Measurements from ENCODE around the gene TERC. TPM values are rescaled to one million over a fixed set of nuclear protein-coding genes. Genes with fewer than 3 reads are reported as not detected.
A peak's percentile ranks its signal among the peaks of the same experiment; 100 is the strongest.

Gene TERC
- under 1 TPM in 1 of 4 donors, not detected in 3; 0.35 TPM for polyA plus RNA-seq (ENCODE audit: insufficient read length in 4 of 4)

DNA sequence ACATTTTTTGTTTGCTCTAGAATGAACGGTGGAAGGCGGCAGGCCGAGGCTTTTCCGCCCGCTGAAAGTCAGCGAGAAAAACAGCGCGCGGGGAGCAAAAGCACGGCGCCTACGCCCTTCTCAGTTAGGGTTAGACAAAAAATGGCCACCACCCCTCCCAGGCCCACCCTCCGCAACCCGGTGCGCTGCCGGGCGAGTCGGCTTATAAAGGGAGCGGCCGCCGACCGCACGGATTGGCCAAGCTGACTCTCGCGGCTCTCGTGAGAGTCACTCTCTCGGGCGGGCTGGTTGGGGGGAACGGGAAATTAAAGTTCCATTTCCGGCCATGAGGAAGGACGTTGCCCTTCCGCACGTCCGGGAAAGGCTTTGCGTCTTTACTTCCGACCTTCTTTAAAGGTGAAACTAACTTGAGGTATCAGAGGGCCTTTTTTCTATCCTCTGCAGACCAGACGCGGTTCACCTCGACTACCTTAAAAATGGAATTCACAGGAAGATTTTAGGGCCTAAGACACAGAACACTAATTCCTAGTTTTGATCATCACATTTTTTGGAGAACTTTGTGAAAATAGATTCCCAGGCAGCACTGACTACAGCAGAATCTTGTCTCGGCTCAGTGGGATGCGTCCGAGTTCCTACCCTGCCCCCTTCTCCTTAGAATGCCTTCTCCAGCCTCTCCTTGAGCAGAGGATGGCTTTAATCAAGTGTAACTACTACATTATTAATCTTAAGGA lies at the start of gene TERC:
TERC (minus strand) TSS at position 179 of the 731 bp plus-strand sequence.
- peak; percentile 80 to 90 (median 88) for DNase-seq (ENCODE audit: low read depth in 4 of 4, low spot score in 3 of 4)

DNA sequence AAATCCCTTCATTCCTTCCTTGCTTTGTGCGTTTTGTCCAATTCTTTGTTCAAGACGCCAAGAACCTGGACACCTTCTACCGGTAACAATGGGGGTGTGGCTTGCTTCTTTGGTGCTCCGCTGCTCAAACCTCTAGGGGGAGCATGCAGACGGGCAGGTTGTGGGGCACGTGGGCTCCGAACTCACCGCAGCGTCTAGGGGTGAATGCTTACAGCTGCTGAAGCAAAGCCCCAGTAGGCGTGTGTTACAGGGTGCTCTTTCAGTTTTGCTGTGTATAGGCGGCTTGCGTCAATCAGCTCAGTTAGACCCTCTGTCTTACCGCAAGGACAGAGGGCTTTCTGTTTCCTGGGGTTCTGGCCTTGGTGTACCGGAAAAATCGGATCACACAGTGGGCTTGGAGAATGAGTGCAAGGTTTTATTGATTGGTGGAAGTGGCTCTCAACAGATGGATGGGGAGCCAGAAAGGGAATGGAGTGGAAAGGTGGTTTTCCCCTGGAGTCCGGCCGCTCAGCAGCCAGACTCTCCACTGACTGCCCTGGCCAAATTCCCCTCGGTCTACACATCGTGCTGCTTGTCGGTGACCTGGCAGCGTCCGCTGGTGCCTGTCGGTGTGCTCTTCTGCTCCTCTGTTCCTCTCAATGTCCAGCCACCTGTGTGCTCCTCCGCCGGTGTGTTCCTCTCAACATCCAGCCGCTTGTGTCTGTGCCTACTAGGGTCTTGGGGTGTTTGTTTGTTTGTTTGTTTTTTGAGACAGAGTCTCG lies 49.1 kb upstream of the TERC start:
- no peak for DNase-seq (ENCODE audit: low read depth in 4 of 4, low spot score in 3 of 4)

DNA sequence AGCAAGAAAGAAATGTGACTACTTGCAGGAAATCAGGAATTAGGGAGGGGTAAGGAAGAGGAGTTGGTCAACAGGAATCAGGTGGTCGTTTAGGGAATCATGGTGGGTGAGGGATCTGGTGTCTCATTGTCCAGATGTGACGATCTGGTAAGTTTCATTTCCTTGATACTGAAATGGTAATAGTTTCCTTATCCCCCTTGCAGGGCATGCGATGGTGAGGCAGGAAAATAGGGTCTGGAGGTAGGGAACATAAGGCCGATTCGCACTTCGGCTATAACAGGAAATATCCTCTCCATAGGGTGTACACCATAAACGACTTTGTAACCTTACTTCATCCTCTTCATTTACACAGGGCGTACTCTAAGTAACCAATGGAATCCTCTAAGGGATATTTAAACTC lies 48.4 kb upstream of the TERC start:
- DNase-seq (ENCODE audit: low read depth in 4 of 4, low spot score in 3 of 4): no peak

DNA sequence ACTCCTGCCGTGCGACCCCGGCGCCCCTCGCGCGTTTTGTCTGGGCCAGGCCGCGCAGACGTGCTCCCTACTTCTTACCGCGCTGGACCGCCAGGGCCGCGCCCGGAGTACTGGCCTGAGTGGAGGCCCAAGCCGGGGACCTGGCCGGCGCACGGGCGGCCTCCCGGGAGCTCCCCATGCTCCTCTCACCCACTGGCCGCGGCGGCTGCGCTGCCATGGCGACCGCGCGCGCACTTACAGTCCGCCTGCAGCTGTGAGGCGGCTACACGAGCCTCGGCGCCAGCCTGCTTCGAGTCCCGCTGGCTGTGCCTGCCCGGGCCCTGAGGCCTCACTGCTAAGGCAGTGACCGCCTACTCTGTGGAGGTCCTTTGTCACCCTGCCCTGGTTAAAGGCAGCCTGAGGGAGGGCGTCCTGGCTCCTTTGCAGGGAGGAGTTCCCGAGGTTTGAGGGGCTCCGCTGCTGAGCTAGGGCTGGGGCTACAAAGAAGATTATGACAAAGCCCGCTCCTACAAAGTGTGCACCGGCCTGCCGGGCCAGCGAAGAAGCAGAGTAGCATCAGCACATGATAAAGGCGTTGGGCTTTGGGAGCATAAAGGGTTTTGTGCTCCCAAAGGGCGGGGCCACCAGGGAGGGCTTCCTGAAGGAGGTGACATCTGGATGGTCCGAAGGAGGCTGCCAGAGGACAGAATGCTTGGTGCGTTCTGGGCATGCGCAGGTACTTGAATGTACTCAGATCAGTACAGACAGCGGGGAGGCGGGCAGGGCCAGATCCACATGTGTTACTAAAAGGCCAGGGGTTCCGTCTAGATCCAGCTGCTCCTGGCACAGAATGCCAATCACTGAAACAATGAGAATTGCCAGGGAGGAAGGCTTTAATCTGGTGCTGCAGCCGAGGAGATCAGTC lies 47.7 kb upstream of the TERC start, which contains the start of the genes LRRC34 and LRRIQ4:
LRRC34 (minus strand) TSS at position 573 of the 904 bp plus-strand sequence; CDS start at position 217, 356 bp downstream.
LRRIQ4 (plus strand) TSS at position 539 of the 904 bp plus-strand sequence. CDS start 9,052 bp downstream, outside the sequence.
- DNase-seq (ENCODE audit: low read depth in 4 of 4, low spot score in 3 of 4): peak; percentile 43 to 66 (median 58)

DNA sequence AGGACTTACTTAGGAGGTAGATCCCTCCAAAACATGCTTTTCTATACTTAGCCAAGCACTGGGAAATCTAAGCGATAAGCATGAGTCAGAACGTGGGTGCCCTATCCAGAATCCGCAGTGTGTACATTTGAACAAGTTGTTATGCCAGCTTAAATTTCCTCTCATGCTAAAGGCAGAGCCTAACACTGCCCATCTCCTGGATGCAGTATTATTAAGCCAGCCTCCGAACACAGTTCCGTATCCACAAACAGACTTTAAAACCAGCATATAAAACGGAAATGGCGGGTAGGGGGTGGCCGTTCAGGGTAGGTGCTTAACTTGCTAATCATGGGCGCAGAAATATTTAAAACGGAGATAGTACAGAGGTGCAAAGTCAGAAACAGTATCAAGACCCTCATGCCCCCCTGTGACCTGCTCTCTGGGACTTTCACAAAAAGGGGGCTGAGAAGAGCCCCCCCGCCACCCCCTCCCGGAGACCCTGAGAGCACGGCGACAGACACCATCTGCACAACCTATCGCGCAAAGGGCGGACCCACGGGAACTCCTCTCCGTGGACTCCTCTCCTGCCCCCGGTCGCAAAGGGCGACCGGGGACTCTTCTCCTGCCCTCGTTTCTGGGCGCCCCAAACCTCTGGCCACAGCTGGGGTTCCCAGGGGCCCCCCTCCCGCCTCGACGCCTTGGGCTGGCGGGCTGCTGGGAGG lies 46.9 kb upstream of the TERC start:
- peak; percentile 12 to 45 (median 30) for DNase-seq (ENCODE audit: low read depth in 4 of 4, low spot score in 3 of 4)

DNA sequence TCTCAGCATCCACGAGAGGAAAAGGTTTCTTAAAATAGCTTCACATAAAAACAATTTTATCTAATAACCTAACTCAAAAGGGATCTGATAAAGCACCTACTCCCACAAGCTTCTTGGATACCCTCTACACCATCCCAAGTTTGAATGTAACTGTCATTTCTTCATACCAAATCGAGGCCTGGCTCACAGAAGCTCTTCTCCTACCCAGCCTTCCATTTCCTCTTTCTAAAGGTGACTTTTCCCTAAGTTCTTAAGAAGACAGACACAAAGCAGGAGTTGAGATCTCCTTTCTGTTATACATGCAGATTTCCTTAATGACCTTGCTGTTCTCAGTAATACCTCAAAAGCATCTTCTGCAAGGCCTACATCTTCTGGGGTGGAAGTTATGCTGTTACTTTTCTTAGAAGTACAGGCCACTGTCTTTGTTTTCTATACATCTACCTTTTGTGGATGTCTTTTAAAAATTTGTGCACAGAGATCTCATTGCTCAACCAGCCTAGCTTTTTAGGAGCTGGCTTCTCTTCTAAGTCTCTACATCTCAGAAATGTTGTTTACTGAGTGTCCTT lies 44.5 kb upstream of the TERC start:
- no peak for DNase-seq (ENCODE audit: low read depth in 4 of 4, low spot score in 3 of 4)

DNA sequence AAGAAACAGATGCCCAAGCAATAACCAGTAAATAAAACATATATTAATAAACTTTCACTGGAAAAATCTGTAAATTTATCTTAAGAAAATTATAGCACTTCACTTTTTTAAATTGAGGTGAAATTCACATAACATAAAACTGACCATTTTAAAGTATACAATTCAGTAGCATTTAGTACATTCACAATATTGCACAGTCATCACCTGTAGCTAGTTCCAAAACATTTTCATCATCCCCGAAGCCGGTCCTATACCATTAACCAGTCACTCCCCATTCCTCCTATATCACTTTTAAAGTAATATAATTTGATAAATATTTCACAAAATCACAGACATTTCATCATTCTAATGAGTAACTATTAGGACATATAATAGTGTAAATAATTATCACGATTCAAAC lies 39.8 kb upstream of the TERC start:
- DNase-seq (ENCODE audit: low read depth in 4 of 4, low spot score in 3 of 4): no peak

DNA sequence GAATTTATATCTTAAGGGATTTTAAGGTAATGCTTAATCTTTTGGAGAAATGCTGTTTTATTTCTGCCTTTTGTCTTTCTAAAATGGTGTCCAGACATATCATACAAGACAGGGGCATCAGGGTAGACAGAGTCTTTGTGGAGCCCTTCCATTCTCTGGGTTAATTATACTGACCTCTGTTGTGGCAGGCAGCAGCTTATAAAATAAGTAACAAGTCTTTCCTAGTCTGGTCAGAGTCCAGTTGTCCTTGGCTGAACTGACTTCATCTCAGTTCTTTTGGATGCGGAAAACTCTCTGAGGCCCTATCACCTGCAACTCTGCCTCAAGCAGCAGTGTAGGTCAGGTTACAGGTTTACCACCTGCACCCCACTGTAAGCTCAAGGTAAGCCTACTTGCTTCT lies 27.5 kb upstream of the TERC start:
- no peak for DNase-seq (ENCODE audit: low read depth in 4 of 4, low spot score in 3 of 4)

DNA sequence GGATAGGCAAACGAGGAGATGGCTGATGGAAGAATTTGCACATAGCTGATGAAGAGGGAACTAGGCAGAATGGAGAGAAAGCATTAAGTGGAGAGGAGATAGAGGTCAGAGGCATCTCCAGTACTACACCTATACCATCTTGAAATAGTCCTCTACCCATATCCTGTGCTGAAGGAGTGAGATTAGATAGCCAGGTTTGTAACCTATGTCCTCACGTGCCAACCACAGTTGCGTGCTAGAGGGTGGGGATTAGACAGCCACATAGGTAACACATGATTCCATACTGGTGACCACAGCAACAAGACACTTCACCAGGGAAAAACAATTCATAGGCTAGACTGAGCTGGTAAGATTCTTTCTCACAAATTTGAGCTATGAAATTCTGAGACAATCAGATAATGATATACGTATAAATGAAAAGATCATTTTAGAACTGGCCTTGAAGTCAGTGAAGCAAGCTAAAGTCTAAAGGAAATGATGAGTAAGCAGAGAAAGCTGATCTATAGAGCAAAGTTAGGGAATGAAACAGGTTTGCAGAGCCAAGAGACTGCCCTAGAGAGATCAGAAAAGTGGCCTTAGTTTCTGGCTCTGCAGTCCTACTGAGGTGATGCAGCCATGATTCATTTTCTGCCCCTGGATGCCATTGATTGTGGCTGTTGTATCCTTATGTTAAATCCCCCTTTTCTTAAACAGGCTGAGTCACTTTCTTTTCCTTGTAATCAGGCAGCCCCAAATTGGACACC lies 26.0 kb upstream of the TERC start:
- DNase-seq (ENCODE audit: low read depth in 4 of 4, low spot score in 3 of 4): no peak

DNA sequence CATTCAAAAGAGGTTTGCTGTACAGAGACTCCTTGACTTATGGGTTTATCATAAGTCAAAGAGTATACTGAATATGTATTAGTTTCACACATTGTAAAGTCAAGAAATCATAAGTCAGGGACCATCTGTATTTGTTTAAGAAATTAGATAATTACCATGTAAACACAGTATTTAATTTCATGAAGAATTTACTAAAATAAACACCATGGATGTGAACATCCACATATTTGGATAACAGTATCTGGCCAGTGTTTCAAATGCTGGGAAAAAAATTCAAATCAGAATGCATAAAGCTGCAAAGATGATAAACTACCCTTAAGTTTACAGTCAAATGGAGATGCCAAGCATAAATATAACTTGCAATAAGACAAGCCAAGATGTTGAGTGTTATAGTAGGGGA lies 25.4 kb upstream of the TERC start:
- DNase-seq (ENCODE audit: low read depth in 4 of 4, low spot score in 3 of 4): no peak

DNA sequence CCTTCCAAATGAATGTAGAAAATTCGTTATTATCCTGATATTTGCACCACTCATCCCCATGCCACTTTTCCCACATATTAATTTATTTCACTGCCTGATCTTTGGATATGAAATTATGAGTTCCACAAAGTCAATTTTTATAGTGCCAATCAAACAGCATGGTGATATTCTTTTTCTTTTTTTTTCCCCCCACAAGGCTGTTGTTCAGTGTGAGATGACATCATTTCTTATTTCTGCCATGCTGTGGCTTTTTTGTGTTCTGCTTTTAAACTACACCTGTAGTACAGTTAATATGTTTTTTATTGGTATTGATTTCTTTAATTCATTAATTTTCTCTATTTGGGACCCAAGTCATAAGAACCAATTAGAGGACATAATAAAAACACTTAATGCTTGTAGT lies 22.9 kb upstream of the TERC start:
- no peak for DNase-seq (ENCODE audit: low read depth in 4 of 4, low spot score in 3 of 4)

DNA sequence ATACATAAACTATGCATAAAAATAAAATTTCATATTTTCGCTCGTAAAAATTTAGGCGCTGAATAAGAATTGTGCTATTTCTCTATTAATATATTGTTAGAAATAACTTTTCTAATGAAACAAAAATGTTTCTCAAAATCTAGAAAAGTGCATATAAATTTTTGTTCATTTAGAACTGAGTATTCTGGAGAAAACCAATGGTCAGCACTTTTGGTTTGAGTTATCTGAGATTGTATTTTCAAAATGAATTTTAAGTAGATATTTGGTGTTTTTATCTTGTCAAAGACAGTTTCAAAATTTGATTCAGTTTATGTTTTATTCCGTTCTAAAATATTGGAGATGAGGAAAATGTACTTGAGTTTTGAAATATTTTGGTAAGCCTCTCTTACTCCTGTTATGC lies 22.3 kb upstream of the TERC start:
- DNase-seq (ENCODE audit: low read depth in 4 of 4, low spot score in 3 of 4): no peak

DNA sequence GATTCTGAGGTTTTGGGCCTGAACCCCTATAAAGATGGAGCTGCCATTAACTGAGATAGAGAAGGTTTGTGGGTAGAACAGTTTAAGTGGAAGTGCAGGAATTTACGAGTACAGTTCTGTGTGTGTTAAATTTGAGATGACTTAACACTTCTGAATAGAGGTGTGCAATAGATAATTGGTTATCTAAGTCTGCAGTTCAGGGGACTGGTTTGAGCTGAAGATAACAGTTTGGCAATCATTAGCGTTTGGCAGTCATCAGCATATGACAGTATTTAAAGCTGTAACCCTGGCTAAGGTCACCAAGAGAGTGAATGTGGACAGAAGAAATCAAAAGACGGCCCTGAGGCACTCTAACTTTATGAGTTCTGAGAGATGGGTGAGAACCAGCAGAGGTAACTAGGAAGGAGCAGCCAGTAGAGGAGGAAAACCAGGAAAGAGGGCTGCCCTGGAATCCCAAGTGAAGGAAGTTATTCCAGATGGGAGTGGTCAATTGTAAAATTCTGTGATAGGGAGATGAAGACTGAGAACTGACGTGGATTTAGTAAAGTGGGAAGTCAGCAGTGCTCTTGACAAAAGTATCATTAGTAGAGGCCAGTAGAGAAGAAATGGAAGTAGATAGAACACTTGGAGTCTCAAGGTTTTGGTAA lies 16.5 kb upstream of the TERC start:
- DNase-seq (ENCODE audit: low read depth in 4 of 4, low spot score in 3 of 4): no peak

DNA sequence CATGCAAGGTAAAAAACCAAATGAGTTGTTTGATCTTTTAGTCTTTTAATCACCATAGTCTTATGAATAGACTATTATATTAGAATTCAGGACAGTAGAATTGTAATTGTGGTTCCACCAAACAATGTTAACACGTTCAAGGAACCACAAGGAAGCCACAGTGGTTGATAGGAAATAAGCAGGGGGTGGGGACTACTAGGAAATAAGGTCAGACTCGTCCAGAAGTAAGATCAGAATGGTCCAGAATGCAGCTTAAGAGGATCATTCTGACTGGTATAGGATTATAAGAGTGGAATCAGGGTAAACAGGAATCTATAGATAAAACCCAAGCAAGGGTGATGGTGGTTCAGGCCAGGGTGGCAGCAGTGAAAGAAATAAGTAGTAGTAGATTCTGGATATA lies 15.9 kb upstream of the TERC start:
- no peak for DNase-seq (ENCODE audit: low read depth in 4 of 4, low spot score in 3 of 4)

DNA sequence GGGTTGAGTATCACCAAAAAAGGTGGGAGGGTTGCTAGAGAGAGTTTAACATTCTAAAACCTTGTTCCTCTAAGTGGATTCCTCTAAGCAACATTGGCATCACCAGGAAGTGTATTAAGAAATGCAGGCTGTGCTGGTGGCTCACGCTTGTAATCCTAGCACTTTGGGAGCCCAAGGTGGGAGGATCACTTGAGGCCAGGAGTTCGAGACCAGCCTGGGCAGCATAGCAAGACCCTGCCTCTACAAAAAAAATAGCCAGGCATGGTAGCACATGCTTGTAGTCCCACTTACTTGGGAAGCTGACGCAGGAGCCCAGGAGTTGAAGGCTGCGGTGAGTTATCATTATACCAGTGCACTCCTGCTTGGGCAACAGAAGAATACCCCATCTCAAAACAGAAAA lies 13.0 kb upstream of the TERC start:
- DNase-seq (ENCODE audit: low read depth in 4 of 4, low spot score in 3 of 4): no peak

DNA sequence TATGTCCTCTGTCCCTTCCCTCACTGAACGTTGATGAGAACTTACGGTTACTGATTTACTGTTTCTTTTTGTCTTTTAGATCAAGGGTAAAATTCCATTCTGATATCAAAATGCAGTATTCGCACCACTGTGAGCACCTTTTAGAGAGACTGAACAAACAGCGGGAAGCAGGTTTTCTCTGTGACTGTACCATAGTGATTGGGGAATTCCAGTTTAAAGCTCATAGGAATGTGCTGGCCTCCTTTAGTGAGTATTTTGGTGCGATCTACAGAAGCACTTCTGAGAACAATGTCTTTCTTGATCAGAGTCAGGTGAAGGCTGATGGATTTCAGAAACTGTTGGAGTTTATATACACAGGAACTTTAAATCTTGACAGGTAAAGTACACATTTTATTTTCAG lies 9.3 kb upstream of the TERC start:
- DNase-seq (ENCODE audit: low read depth in 4 of 4, low spot score in 3 of 4): no peak

DNA sequence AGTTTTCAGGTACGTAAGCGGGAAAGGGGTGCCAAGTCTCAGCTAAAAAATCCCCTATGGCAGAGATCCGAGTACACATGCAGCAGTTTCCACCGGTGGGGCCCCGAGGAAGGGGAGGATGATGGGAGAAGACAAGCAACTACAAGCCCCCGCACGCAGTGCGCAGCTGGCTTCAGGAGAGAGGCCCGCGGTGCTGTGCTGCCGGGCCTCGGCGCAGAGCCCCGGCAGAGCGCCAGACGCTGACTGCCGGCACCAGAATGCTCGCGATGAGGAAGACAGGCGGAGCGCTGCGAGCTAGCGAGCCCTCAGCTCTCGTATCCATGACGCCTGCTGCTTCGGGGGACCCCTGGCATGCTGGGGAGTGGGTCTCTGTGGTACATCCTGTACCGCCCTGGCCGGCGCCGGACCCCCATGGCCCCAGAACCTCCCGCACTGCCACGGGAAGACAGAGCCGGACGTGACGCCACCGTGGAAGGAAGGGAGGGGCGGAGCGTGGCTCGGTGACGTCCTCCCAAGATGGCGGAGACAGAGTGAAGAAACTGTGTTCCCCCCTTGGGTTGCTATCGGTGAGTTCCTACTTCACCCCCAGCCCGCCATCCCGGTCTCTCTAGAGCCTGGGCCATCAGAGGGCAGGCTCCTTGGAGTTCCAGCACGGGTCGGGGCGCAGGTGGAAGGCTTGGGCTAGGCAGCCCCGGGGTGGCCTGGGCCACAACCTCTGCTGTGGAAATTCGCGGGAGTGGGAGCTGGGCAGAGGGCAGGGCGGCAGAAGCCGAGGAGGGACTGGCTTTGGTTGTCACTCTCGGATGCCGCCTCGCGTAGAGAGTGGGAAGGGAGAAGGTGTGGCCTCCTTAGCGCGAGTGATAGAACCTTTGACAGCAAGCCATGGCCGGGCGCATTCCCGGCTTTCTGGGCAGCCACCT lies 8.3 kb upstream of the TERC start, which contains the start of gene MYNN:
MYNN (plus strand) TSS at position 500 of the 920 bp plus-strand sequence. CDS start 900 bp downstream, outside the sequence.
- peak; percentile 83 to 93 (median 86) for DNase-seq (ENCODE audit: low read depth in 4 of 4, low spot score in 3 of 4)

All from right renal pelvis (tissue), 4 donors.